NB4 (cell line): ENCODE data around the gene CACNG7.

Experiments used
- MYC ChIP-seq: IDR thresholded peaks from 2 replicates; pipeline ENCODE4 v1.6.1; 2011; ENCODE audit warnings: low read depth, low read length
- TF ChIP-seq, protein P1 (sequence below): IDR thresholded peaks from one replicate; pipeline ENCODE4 v1.5.1; 2012; ENCODE audit warnings: low read depth, low read length
- TF ChIP-seq, protein P2 (sequence below): IDR thresholded peaks from 2 replicates; pipeline ENCODE4 v1.6.1; 2011; ENCODE audit warnings: low read depth, low read length

DNA sequence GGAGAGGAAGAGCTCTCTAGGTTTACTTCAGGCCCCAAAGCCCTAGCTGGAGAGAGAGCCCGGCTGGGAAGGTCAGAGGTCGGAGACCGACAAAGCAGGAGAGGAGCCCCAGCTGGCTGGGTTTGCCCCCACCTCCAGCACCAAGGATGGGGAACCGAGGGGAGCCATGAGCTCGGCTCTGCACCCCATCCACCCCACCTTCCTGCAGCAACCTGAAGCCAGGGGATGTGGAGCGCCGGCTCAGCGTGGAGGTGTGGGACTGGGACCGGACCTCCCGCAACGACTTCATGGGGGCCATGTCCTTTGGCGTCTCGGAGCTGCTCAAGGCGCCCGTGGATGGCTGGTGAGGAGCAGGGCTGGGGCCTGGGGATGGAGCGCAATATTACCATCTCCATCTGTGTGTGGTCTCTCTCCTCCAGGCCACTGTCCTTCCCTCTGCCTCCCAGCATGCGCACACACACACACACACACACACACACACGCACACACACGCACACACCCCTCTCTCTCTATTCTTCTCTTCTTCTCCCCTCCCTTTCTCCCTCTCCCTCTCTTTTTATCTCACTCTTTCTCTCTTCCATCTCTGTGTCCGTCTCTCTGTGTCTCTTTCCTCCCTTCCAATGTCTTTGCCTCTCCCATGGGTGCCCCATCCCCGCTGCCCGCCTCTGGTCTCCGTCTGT, 16.6 kb upstream of the CACNG7 start:
- TF ChIP-seq, protein P1, sequence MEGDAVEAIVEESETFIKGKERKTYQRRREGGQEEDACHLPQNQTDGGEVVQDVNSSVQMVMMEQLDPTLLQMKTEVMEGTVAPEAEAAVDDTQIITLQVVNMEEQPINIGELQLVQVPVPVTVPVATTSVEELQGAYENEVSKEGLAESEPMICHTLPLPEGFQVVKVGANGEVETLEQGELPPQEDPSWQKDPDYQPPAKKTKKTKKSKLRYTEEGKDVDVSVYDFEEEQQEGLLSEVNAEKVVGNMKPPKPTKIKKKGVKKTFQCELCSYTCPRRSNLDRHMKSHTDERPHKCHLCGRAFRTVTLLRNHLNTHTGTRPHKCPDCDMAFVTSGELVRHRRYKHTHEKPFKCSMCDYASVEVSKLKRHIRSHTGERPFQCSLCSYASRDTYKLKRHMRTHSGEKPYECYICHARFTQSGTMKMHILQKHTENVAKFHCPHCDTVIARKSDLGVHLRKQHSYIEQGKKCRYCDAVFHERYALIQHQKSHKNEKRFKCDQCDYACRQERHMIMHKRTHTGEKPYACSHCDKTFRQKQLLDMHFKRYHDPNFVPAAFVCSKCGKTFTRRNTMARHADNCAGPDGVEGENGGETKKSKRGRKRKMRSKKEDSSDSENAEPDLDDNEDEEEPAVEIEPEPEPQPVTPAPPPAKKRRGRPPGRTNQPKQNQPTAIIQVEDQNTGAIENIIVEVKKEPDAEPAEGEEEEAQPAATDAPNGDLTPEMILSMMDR, result no peak
- TF ChIP-seq, protein P2, sequence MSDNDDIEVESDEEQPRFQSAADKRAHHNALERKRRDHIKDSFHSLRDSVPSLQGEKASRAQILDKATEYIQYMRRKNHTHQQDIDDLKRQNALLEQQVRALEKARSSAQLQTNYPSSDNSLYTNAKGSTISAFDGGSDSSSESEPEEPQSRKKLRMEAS, result no peak
- TF ChIP-seq MYC, result no peak
